Lower leg skin (tissue), 4 donors: Measurements from ENCODE around the gene TBATA. TPM values are rescaled to one million over a fixed set of nuclear protein-coding genes. Genes with fewer than 3 reads are reported as not detected.
A peak's percentile ranks its signal among the peaks of the same experiment; 100 is the strongest.

Experiments
- DNase-seq, 2 donors: peaks; one replicate each; pipeline ENCODE4 v3.0.0-alpha.2; 2019; ENCODE audit warnings: low spot score in 2 of 2
- H3K4me3 ChIP-seq: fragments of 200-600 bp; sonication (generic); 2 replicates; pipeline ENCODE4 v1.5.1; 2017; ENCODE audit warnings: mild to moderate bottlenecking, low read depth; ENCODE audit not compliant: poor library complexity, severe bottlenecking
- POLR2A ChIP-seq, 2 donors: fragments of 450-650 bp; IDR thresholded peaks; one replicate each; pipeline ENCODE4 v1.6.1; 2016 to 2017; ENCODE audit warnings: antibody characterized with exemption in 2 of 2, mild to moderate bottlenecking in 1 of 2, moderate library complexity in 1 of 2
- WGBS, 2 donors: methylation state at CpG; one replicate each; pipeline ENCODE4 v1.1.5; 2018; 5-methylcytosine and 5-hydroxymethylcytosine counted together
- intact Hi-C: fragments of 100-400 bp; cut with DNase I; formaldehyde crosslinking; loops from one replicate; pipeline ENCODE4 v1.15.0; 2023; ENCODE audit warnings: low total_unique reads
- total RNA-seq, 4 donors: library from RNA; depleted of rRNA; stranded (reverse); fragments of >200 nt; gene quantifications; one replicate each; pipeline ENCODE4 v1.1.0, GENCODE V29; 2016
- TF ChIP-seq, protein P1 (sequence below), 3 donors: fragments of 450-650 bp; IDR thresholded peaks; one replicate each; pipeline ENCODE4 v1.5.1; 2016; ENCODE audit warnings: antibody characterized with exemption in 3 of 3, mild to moderate bottlenecking in 3 of 3, moderate library complexity in 2 of 3

TBATA gene
- total RNA-seq, 4 donors from 2014 or later, result not detected

DNA sequence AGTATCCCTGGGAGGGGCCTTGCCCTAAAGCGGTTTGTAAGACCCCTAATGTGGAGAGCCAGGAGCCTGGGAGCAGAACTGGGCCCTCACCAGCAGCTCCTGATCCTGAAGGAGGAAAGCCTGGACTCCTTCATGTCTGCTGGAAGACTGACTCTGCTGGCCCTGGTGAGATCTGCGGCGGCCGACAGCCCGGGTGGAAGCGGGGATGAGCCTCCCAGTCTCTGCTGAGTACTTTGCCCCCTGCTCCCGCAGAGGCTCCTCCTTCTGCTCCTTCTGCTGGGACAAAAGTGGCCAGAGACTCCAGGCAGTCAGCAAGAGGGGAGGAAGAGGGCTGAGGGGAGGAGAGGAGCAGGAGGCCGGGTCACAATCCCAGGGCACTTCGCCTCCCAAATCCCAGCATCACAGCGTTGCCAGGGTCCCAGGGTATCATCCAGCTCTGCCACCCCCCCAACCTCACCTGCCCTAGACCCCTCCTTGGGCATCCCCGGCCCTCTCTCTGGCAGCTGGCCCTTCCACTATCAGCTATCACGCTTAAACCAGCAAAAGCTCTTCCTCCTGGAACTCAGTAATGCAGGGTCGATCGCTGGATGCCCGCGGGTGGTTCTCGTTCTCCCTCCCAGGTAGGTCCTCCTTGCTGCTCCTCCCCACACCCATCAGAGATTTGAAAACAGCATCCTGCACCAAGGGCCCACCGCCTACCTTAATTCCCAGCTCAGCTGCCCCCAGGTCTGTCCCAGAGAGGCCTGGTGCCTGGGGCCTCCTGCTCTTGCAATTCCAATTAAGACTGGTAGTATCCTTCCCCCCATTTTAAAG is 7.9 kb downstream of the TBATA start:
- H3K4me3 ChIP-seq, result no peak overlapping the region
- peak in 1 of 2 donors; percentile 82 for DNase-seq
- 94 to 95% methylated on average over 17 to 18 of the region's 18 CpGs for WGBS, 2 donors
- intact Hi-C loops, result no loop called here
- no peak for TF ChIP-seq POLR2A (IDR thresholded peaks at IDR 0.05)
- TF ChIP-seq, protein P1, sequence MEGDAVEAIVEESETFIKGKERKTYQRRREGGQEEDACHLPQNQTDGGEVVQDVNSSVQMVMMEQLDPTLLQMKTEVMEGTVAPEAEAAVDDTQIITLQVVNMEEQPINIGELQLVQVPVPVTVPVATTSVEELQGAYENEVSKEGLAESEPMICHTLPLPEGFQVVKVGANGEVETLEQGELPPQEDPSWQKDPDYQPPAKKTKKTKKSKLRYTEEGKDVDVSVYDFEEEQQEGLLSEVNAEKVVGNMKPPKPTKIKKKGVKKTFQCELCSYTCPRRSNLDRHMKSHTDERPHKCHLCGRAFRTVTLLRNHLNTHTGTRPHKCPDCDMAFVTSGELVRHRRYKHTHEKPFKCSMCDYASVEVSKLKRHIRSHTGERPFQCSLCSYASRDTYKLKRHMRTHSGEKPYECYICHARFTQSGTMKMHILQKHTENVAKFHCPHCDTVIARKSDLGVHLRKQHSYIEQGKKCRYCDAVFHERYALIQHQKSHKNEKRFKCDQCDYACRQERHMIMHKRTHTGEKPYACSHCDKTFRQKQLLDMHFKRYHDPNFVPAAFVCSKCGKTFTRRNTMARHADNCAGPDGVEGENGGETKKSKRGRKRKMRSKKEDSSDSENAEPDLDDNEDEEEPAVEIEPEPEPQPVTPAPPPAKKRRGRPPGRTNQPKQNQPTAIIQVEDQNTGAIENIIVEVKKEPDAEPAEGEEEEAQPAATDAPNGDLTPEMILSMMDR (IDR thresholded peaks at IDR 0.05), result no peak

DNA sequence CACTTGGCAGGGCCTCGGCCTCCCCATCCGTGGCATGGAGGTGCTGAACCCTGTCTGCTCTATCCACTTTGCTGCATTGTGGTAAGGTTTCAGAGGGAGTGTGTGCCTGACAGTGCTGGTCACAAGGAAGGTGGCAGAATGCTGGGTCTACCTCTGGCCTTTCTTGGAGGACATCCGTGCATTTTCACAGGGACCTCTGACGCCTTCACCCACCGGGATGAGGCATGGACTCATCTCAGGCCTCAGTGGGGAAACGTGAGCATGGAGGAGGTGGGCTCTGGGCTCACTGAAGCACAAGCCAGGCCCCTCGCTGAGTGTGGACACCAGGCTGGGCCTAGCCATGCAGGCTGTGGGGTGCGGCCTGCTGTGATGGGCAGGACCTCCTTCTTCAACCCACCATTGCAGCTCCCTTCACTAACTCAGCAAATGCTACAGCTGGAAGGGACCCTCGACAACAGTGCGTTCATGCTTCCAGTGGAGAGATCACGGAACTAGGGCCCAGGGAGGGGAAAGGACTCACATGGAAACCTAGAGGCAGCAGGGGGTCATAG is 8.6 kb downstream of the TBATA start:
- no peak overlapping the region for H3K4me3 ChIP-seq
- WGBS, 2 donors, result 89 to 90% methylated on average over 11 of the region's 11 CpGs
- intact Hi-C loops, result no loop called here
- no peak for TF ChIP-seq POLR2A (IDR thresholded peaks at IDR 0.05)
- TF ChIP-seq, protein P1 (IDR thresholded peaks at IDR 0.05), result no peak
- DNase-seq, result peak in 1 of 2 donors; percentile 72

DNA sequence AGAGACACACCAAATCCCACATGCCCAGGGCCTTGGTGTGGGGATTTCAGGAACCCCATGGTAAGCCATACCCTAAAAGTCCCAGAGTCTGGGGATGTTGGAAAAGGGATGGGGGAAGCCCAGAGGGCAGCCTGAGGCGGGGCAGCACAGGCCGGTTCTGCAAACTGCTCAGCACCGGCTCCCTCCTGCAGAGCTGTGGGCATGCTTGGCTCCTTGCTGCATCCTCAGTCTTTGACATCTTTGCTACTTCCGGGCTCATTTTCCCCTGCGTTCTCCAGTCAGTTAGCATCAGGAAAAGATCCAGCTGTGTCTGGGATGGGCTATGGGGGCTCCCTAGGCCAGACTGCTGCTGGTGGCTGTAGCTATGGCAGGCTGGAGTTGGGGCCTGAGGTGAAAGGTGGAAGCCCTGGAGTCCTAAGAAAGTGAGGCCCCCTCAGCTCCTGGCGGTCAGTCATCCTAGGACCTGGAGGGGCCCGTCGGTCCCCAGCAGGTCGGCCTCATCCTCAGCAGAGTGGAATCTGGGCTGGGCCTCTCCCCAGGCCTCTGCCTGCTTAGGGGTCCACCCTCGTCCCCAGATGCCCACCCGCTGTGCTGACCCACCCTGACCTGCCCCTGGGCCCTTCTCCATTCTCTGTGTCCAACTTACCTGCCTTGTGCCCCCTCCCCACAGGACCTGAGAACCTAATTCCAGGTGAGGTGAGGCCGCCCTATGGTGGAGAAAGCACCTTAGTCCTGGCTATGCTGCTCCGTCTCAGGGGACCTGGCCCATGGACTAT is 9.3 kb downstream of the TBATA start:
- TF ChIP-seq POLR2A (IDR thresholded peaks at IDR 0.05), result no peak
- TF ChIP-seq, protein P1 (IDR thresholded peaks at IDR 0.05), result no peak
- intact Hi-C loops, result no loop called here
- H3K4me3 ChIP-seq, result no peak overlapping the region
- peak in 1 of 2 donors; percentile 68 for DNase-seq
- WGBS, 2 donors, result 80 to 96% methylated on average over 12 to 13 of the region's 13 CpGs

DNA sequence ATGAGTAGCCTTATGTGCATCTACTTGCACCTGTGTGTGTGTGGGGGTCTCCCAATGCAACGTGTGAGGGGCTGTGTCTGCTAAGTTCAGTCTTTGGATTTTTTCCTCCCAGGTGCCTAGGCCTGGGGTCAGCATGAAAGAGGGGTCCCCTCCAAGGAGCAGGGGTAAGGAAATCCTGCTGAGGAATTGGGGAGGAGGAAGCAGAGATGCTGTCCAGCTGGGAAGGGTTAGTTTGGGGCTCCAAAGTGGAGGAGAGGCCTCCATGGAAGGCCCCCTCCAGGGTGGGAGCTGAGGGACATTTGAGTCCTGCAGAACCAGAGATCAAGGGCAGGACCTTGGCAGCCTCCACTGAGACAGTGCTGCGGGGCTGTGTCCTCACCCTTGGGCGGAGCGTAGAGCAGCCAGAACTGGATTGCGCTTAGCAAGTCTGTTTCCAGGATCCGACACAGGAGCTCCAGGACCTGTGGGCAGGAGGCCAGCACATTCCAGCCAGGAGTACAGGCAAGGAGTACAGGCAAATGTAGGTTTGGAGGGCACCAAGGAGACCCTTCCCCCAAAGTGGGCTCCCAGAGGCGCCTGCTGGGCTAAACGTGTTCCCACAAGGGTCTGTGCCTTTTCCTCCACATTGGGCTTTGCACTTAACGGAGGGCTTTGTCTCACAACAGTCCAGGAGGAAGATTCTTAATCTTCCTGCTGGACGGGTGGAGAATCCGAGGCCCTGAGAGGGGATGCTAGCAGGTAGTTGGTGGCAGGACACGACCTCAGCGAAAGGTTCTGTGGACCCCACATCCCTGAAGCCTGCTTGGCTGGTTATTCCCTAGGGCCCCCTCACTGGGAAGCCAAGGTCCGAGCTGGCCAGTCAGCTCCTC is 10.1 kb downstream of the TBATA start:
- WGBS, 2 donors, result 56 to 70% methylated on average over 13 to 14 of the region's 14 CpGs
- DNase-seq, result peak in 1 of 2 donors; percentile 88
- no peak for TF ChIP-seq POLR2A (IDR thresholded peaks at IDR 0.05)
- TF ChIP-seq, protein P1 (IDR thresholded peaks at IDR 0.05), result no peak
- H3K4me3 ChIP-seq, result no peak overlapping the region
- intact Hi-C loops, result no loop called here
